Measurements from ENCODE around the gene DMRTC2.

- TF ChIP-seq, protein P1, sequence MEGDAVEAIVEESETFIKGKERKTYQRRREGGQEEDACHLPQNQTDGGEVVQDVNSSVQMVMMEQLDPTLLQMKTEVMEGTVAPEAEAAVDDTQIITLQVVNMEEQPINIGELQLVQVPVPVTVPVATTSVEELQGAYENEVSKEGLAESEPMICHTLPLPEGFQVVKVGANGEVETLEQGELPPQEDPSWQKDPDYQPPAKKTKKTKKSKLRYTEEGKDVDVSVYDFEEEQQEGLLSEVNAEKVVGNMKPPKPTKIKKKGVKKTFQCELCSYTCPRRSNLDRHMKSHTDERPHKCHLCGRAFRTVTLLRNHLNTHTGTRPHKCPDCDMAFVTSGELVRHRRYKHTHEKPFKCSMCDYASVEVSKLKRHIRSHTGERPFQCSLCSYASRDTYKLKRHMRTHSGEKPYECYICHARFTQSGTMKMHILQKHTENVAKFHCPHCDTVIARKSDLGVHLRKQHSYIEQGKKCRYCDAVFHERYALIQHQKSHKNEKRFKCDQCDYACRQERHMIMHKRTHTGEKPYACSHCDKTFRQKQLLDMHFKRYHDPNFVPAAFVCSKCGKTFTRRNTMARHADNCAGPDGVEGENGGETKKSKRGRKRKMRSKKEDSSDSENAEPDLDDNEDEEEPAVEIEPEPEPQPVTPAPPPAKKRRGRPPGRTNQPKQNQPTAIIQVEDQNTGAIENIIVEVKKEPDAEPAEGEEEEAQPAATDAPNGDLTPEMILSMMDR (IDR thresholded peaks at IDR 0.05): no peak
- no peak for TF ChIP-seq EP300 (IDR thresholded peaks at IDR 0.05)
- no peak for TF ChIP-seq POLR2A (IDR thresholded peaks at IDR 0.05)
Observed at GRCh38 chr19:41886761-41887710, 42.2 kb downstream of the DMRTC2 start.
